ENCODE results near the gene ASTN2. TPM values are rescaled to one million over a fixed set of nuclear protein-coding genes. Genes with fewer than 3 reads are reported as not detected.

Gene ASTN2
- polyA plus RNA-seq, 1 experiment: 12.8 TPM

- ChIA-PET POLR2A (no interaction called here), CTCF (no interaction called here)
- Histone ChIP-seq H3K27me3 (ENCODE audit: control insufficient read depth, insufficient read depth, low read length) (no peaks in the 10 kb centered on the region), H3K4me3 (ENCODE audit: low read depth, low read length) (no peak overlapping the region), H3K36me3 (ENCODE audit: control insufficient read depth, insufficient read depth, low read length) (no peaks in the 10 kb centered on the region)
- DNase-seq (ENCODE audit: low read depth): no peak
- no peak for TF ChIP-seq CTCF (IDR thresholded peaks at IDR 0.05; ENCODE audit: insufficient read depth, low read depth, low read length)
These were observed 195.9 kb downstream of the ASTN2 start for GRCh38 chr9:117218951-117219350.

- ChIA-PET CTCF (no interaction called here), POLR2A (no interaction called here)
- Histone ChIP-seq H3K27me3 (ENCODE audit: control insufficient read depth, insufficient read depth, low read length) (no peaks in the 10 kb centered on the region), H3K36me3 (ENCODE audit: control insufficient read depth, insufficient read depth, low read length) (no peaks in the 10 kb centered on the region), H3K4me3 (ENCODE audit: low read depth, low read length) (no peak overlapping the region)
- no peak for TF ChIP-seq CTCF (IDR thresholded peaks at IDR 0.05; ENCODE audit: insufficient read depth, low read depth, low read length)
- no peak for DNase-seq (ENCODE audit: low read depth)
These were observed 200.4 kb downstream of the ASTN2 start for GRCh38 chr9:117214416-117214815.

GRCh38 chr9:117211280-117211679, 203.6 kb downstream of the ASTN2 start:
- CTCF ChIA-PET: interaction anchor here (0.6 kb wide), 1 partner anchor 121 kb away, joined by 3 read pairs; no protein-coding TSS in a partner anchor
- TF ChIP-seq CTCF (IDR thresholded peaks at IDR 0.05; ENCODE audit: insufficient read depth, low read depth, low read length): no peak
- H3K27me3 ChIP-seq (ENCODE audit: control insufficient read depth, insufficient read depth, low read length): no peaks in the 10 kb centered on the region

GRCh38 chr9:117205806-117206205, 209.1 kb downstream of the ASTN2 start:
- no peak for TF ChIP-seq CTCF (IDR thresholded peaks at IDR 0.05; ENCODE audit: insufficient read depth, low read depth, low read length)
- Histone ChIP-seq H3K4me3 (ENCODE audit: low read depth, low read length) (no peak overlapping the region), H3K36me3 (ENCODE audit: control insufficient read depth, insufficient read depth, low read length) (no peaks in the 10 kb centered on the region), H3K27me3 (ENCODE audit: control insufficient read depth, insufficient read depth, low read length) (no peaks in the 10 kb centered on the region)
- POLR2A ChIA-PET: no interaction called here
- DNase-seq (ENCODE audit: low read depth): no peak
- CTCF ChIA-PET: no interaction called here

More at GRCh38 chr9:117211280-117211679, 203.6 kb downstream of the ASTN2 start:
- H3K4me3 ChIP-seq (ENCODE audit: low read depth, low read length): no peak overlapping the region
- no peaks in the 10 kb centered on the region for H3K36me3 ChIP-seq (ENCODE audit: control insufficient read depth, insufficient read depth, low read length)
- POLR2A ChIA-PET: no interaction called here
- no peak for DNase-seq (ENCODE audit: low read depth)

GRCh38 chr9:117204971-117205370, 209.9 kb downstream of the ASTN2 start:
- no peak for DNase-seq (ENCODE audit: low read depth)
- ChIA-PET CTCF (no interaction called here), POLR2A (no interaction called here)
- no peaks in the 10 kb centered on the region for H3K36me3 ChIP-seq (ENCODE audit: control insufficient read depth, insufficient read depth, low read length)
- no peaks in the 10 kb centered on the region for H3K27me3 ChIP-seq (ENCODE audit: control insufficient read depth, insufficient read depth, low read length)
- no peak for TF ChIP-seq CTCF (IDR thresholded peaks at IDR 0.05; ENCODE audit: insufficient read depth, low read depth, low read length)
- H3K4me3 ChIP-seq (ENCODE audit: low read depth, low read length): no peak overlapping the region
